HL-60 (cell line): Measurements from ENCODE around the gene TRPV5.

Experiments used
- CTCF ChIP-seq: IDR thresholded peaks from one replicate; pipeline ENCODE4 v1.5.1; 2011; ENCODE audit warnings: low read length, control low read depth, inconsistent platforms; ENCODE audit not compliant: insufficient read depth
- POLR2AphosphoS5 ChIP-seq: IDR thresholded peaks from 2 replicates; pipeline ENCODE4 v1.6.1; 2012; ENCODE audit warnings: low read depth
- TF ChIP-seq, protein P1 (sequence below): IDR thresholded peaks from 2 replicates; pipeline ENCODE4 v1.6.1; 2012; ENCODE audit warnings: low read depth; ENCODE audit not compliant: insufficient replicate concordance

DNA sequence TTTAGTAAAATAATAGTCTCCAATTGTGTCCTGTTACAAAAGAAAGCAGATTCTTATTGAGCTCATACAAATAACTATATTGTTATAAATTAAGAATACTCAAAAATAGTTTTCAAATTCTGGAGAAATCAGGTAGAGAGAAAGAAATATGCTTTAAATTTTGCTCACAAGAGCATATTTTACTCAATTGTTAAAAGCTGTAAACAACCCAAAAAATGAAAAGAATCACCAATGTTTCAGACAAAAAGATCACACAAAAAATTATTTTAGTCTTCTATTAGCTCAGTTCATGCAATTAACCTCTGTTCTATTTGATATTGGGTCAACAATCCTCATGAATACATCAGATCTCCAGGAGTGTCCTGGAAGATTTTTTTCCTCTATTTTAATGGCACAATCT is 29.4 kb downstream of the TRPV5 start:
- TF ChIP-seq CTCF (no peak), POLR2AphosphoS5 (no peak)
- TF ChIP-seq, protein P1, sequence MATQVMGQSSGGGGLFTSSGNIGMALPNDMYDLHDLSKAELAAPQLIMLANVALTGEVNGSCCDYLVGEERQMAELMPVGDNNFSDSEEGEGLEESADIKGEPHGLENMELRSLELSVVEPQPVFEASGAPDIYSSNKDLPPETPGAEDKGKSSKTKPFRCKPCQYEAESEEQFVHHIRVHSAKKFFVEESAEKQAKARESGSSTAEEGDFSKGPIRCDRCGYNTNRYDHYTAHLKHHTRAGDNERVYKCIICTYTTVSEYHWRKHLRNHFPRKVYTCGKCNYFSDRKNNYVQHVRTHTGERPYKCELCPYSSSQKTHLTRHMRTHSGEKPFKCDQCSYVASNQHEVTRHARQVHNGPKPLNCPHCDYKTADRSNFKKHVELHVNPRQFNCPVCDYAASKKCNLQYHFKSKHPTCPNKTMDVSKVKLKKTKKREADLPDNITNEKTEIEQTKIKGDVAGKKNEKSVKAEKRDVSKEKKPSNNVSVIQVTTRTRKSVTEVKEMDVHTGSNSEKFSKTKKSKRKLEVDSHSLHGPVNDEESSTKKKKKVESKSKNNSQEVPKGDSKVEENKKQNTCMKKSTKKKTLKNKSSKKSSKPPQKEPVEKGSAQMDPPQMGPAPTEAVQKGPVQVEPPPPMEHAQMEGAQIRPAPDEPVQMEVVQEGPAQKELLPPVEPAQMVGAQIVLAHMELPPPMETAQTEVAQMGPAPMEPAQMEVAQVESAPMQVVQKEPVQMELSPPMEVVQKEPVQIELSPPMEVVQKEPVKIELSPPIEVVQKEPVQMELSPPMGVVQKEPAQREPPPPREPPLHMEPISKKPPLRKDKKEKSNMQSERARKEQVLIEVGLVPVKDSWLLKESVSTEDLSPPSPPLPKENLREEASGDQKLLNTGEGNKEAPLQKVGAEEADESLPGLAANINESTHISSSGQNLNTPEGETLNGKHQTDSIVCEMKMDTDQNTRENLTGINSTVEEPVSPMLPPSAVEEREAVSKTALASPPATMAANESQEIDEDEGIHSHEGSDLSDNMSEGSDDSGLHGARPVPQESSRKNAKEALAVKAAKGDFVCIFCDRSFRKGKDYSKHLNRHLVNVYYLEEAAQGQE: no peak
